Left lung (tissue), 10 donors: ENCODE results near the gene SLIT3. TPM values are rescaled to one million over a fixed set of nuclear protein-coding genes. Genes with fewer than 3 reads are reported as not detected.

Experiments
- ATAC-seq: fragments of 200-7000 bp; cut with Tn5 transposase; one replicate; pipeline ENCODE4 v1.9.1; 2020; ENCODE audit warnings: moderate library complexity
- DNase-seq, 4 donors: peaks; one replicate each; pipeline ENCODE4 v3.0.0-alpha.2; 2013 to 2020
- H3K27ac ChIP-seq, 2 donors: fragments of 200-600 bp; sonication (generic) in 1 of 2; one replicate each; pipeline versions ENCODE4 v1.5.0 to v1.8.0; 2020 to 2021
- H3K27me3 ChIP-seq, 2 donors: fragments of 200-600 bp; sonication (generic) in 1 of 2; one replicate each; pipeline versions ENCODE4 v1.5.0 to v1.8.0; 2020 to 2021
- H3K36me3 ChIP-seq, 2 donors: fragments of 200-600 bp; sonication (generic) in 1 of 2; one replicate each; pipeline versions ENCODE4 v1.5.0 to v1.8.0; 2020 to 2021
- H3K4me1 ChIP-seq, 2 donors: fragments of 200-600 bp; one replicate each; pipeline ENCODE4 v1.8.0; 2021
- H3K4me3 ChIP-seq, 2 donors: fragments of 200-600 bp; sonication (generic) in 1 of 2; one replicate each; pipeline versions ENCODE4 v1.5.0 to v1.8.0; 2020 to 2021; ENCODE audit warnings: mild to moderate bottlenecking in 1 of 2
- H3K9me3 ChIP-seq, 2 donors: fragments of 200-600 bp; sonication (generic) in 1 of 2; one replicate each; pipeline versions ENCODE4 v1.5.0 to v1.8.0; 2020 to 2021
- intact Hi-C, 2 donors: fragments of 100-400 bp; cut with DNase I; formaldehyde crosslinking; loops; one replicate each; pipeline versions ENCODE4 v1.11.2 to v1.14.2; 2022
- polyA plus RNA-seq, 6 donors: library from polyadenylated mRNA; unstranded; fragments of 120-200 nt; gene quantifications; one replicate each; pipeline ENCODE4 v1.2.1, GENCODE V29; 2013; ENCODE audit not compliant: insufficient read length in 6 of 6
- total RNA-seq, 2 donors: library from RNA; stranded (reverse); fragmentation: NEBNext Ultra II Directional; extraction: Animal tissue kit (Norgen Biotek cat#: 25700); gene quantifications; one replicate each; pipeline ENCODE4 v1.2.1, GENCODE V29; 2021
- TF ChIP-seq, protein P1 (sequence below), 2 donors: fragments of 200-600 bp; sonication (generic) in 1 of 2; IDR thresholded peaks; one replicate each; pipeline versions ENCODE4 v1.5.0 to v1.8.0; 2021; ENCODE audit warnings: antibody characterized with exemption in 2 of 2
- donor health status: DM: no; HTN: yes; CAD: no.
- donor health status: DM: no; HTN: no; CAD: no.

The SLIT3 gene
- total and polyA plus RNA-seq, 8 donors = 37.6 to 77.1 (median 45.9) TPM

GRCh38 chr5:169081000-169081724, 219.8 kb downstream of the SLIT3 start:
- no peaks in the 10 kb centered on the region for H3K36me3 ChIP-seq
- no peak for DNase-seq
- ATAC-seq = no peak
- H3K4me1 ChIP-seq = no peaks in the 10 kb centered on the region
- H3K4me3 ChIP-seq = no peak overlapping the region
- intact Hi-C loops = no loop called here
- TF ChIP-seq, protein P1, sequence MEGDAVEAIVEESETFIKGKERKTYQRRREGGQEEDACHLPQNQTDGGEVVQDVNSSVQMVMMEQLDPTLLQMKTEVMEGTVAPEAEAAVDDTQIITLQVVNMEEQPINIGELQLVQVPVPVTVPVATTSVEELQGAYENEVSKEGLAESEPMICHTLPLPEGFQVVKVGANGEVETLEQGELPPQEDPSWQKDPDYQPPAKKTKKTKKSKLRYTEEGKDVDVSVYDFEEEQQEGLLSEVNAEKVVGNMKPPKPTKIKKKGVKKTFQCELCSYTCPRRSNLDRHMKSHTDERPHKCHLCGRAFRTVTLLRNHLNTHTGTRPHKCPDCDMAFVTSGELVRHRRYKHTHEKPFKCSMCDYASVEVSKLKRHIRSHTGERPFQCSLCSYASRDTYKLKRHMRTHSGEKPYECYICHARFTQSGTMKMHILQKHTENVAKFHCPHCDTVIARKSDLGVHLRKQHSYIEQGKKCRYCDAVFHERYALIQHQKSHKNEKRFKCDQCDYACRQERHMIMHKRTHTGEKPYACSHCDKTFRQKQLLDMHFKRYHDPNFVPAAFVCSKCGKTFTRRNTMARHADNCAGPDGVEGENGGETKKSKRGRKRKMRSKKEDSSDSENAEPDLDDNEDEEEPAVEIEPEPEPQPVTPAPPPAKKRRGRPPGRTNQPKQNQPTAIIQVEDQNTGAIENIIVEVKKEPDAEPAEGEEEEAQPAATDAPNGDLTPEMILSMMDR (IDR thresholded peaks at IDR 0.05) = no peak
- no peak overlapping the region for H3K27ac ChIP-seq
- no peaks in the 10 kb centered on the region for H3K9me3 ChIP-seq
- no peaks in the 10 kb centered on the region for H3K27me3 ChIP-seq

- no peaks in the 10 kb centered on the region for H3K9me3 ChIP-seq
- intact Hi-C loops = no loop called here
- no peaks in the 10 kb centered on the region for H3K36me3 ChIP-seq
- H3K27ac ChIP-seq = no peak overlapping the region
- ATAC-seq (no peak), DNase-seq (peak in 1 of 4 donors; percentile 21)
- no peaks in the 10 kb centered on the region for H3K4me1 ChIP-seq
- H3K4me3 ChIP-seq = no peak overlapping the region
- H3K27me3 ChIP-seq = no peaks in the 10 kb centered on the region
- TF ChIP-seq, protein P1 (IDR thresholded peaks at IDR 0.05) = no peak
Observed at GRCh38 chr5:169080448-169080911, 220.5 kb downstream of the SLIT3 start.

- no peak for DNase-seq
- H3K27ac ChIP-seq = no peak overlapping the region
Observed at GRCh38 chr5:169079697-169080096, 221.2 kb downstream of the SLIT3 start.

GRCh38 chr5:169074839-169075238, 226.1 kb downstream of the SLIT3 start:
- no peak for DNase-seq
- Histone ChIP-seq H3K4me1 (no peaks in the 10 kb centered on the region), H3K27ac (no peak overlapping the region), H3K27me3 (no peaks in the 10 kb centered on the region), H3K36me3 (no peaks in the 10 kb centered on the region), H3K4me3 (no peak overlapping the region), H3K9me3 (no peaks in the 10 kb centered on the region)
- TF ChIP-seq, protein P1 (IDR thresholded peaks at IDR 0.05) = no peak
- intact Hi-C loops = no loop called here
- no peak for ATAC-seq

More at GRCh38 chr5:169079697-169080096, 221.2 kb downstream of the SLIT3 start:
- Histone ChIP-seq H3K27me3 (no peaks in the 10 kb centered on the region), H3K4me3 (no peak overlapping the region), H3K36me3 (no peaks in the 10 kb centered on the region), H3K4me1 (no peaks in the 10 kb centered on the region), H3K9me3 (no peaks in the 10 kb centered on the region)
- ATAC-seq = no peak
- TF ChIP-seq, protein P1 (IDR thresholded peaks at IDR 0.05) = no peak
- intact Hi-C loops = no loop called here

GRCh38 chr5:169072233-169072632, 228.7 kb downstream of the SLIT3 start:
- H3K4me1 ChIP-seq = no peaks in the 10 kb centered on the region
- no peak for ATAC-seq
- no peaks in the 10 kb centered on the region for H3K36me3 ChIP-seq
- TF ChIP-seq, protein P1 (IDR thresholded peaks at IDR 0.05) = no peak
- intact Hi-C loops = no loop called here
- DNase-seq = no peak
- no peaks in the 10 kb centered on the region for H3K27me3 ChIP-seq
- no peak overlapping the region for H3K4me3 ChIP-seq
- no peaks in the 10 kb centered on the region for H3K9me3 ChIP-seq
- no peak overlapping the region for H3K27ac ChIP-seq
